Activated naive CD4-positive, alpha-beta T cell (primary cell): ENCODE data around the gene SLC22A9.

Experiments used
- DNase-seq, 4 experiments: peaks; one replicate each; lab custom pipeline; 2025; lab: John Stamatoyannopoulos, UW

The SLC22A9 gene

DNA sequence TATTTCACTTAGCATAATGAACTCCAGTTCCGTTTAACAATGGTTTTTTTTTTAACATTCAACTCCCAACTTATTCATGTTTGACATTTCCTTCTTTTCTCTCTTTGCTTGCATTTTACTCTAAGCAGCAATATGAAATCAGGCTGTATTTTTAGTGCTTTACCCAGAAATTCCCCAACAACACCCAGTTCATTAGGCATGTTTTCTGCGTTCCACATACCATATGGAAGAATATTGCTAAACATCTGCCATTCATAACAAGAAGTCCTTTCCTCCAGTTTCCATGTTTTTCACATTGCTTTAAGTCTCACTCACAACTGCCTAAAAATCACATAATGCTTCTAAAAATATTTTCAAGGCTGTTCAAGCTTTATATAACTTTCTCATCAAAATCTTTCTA is 75.5 kb downstream of the SLC22A9 start:
- DNase-seq, result no peak

DNA sequence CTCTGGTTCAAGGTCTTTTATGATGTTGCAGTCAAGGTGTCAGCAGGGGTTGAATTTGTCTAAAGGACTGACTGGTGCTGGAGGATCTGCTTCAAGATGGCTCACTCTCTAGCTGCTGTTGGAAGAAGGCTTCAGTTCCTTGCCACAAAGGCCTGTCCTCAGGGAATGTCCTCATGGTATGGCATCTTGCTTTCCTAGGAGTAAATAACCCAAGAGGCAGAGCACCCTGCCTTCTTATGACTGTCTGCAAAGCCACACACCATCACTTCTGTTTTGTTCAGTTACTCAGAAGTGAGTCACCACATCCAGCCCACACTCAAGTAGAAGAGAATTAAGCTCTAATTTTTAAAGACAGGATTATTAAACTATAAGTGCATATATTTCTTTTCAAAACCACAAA is 76.1 kb downstream of the SLC22A9 start:
- DNase-seq, result no peak

DNA sequence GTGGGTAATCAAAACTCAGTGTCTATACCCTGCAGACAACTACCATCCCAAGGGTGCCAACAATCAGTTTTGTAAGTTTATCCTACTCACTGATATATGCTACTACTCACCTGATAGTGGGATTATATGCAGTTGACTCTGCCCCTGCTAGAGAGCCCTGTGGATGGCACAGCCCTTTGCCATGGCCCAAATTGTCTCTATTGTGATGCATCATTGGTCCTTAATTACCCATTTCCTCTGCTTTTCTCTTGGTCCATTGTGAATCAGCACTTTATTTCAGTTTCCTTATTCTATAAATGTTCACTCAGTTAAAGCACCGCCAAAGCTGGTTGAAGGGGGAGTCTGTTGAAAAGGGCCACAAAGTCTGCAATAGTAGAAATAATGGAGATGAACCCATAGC is 79.1 kb downstream of the SLC22A9 start:
- DNase-seq, result no peak

DNA sequence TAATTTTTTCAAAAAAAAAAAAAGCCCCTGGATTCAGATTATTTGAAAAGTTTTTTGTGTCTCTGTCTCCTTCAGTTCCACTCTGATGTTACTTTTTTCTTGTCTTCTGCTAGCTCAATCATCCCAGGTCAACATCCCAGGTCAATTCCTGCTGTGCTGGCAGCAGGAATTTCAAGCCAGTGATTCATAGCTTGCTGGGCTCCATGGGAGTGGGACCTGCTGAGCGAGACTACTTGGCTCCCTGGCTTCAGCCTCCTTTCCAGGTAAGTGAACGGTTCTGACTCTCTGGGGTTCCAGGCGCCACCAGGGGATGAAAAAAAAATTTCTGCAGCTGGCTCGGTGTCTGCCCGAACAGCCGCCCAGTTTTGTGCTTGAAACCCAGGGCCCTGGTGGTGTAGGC is 90.0 kb downstream of the SLC22A9 start:
- DNase-seq, result no peak
